AG04449 (cell line): ENCODE data around the gene CD276.

Experiments
- CTCF ChIA-PET: fragments of 350-600 bp; formaldehyde crosslinking; extraction: SDS; loops from one replicate; lab custom pipeline; 2021; ENCODE audit warnings: antibody characterized with exemption; lab: Yijun Ruan, JAX
- POLR2A ChIA-PET: fragments of 400-600, 350-600 bp; formaldehyde crosslinking; extraction: SDS; loops from one replicate; lab custom pipeline; 2020; ENCODE audit warnings: antibody characterized with exemption, inconsistent platforms; lab: Yijun Ruan, JAX
- DNase-seq: peaks from one replicate; pipeline ENCODE4 v3.0.0-alpha.2; 2010; ENCODE audit warnings: low read depth, low spot score
- H3K4me3 ChIP-seq: 2 replicates; pipeline ENCODE4 v1.5.1; 2011; ENCODE audit warnings: low read depth, mild to moderate bottlenecking, control low read depth, low read length
- CTCF ChIP-seq: IDR thresholded peaks from one replicate; pipeline ENCODE4 v1.5.1; 2011; ENCODE audit warnings: mild to moderate bottlenecking, moderate library complexity, low read length, control low read depth, inconsistent platforms; ENCODE audit not compliant: insufficient read depth; ENCODE audit errors: missing control alignments

The CD276 gene

GRCh38 chr15:73757571-73757970 lies 73.4 kb downstream of the CD276 start:
- DNase-seq, result no peak
- ChIA-PET POLR2A (no interaction called here), CTCF (interaction anchor here (0.6 to 1.5 kb wide), 3 partner anchors 108 to 140 kb away, joined by 3 to 5 read pairs (median 3); no protein-coding TSS in a partner anchor)
- no peak overlapping the region for H3K4me3 ChIP-seq
- TF ChIP-seq CTCF, result no peak

- no peak for TF ChIP-seq CTCF
- POLR2A ChIA-PET, result no interaction called here
- no peak for DNase-seq
- CTCF ChIA-PET, result no interaction called here
- no peak overlapping the region for H3K4me3 ChIP-seq
Observed at GRCh38 chr15:73758461-73758860, 74.3 kb downstream of the CD276 start.

- H3K4me3 ChIP-seq, result no peak overlapping the region
- DNase-seq, result no peak
- POLR2A ChIA-PET, result no interaction called here
- CTCF ChIA-PET, result no interaction called here
- no peak for TF ChIP-seq CTCF
Observed at GRCh38 chr15:73760330-73761329, 76.4 kb downstream of the CD276 start.

GRCh38 chr15:73763931-73764330 lies 79.7 kb downstream of the CD276 start:
- no peak overlapping the region for H3K4me3 ChIP-seq
- POLR2A ChIA-PET, result no interaction called here
- CTCF ChIA-PET, result no interaction called here
- TF ChIP-seq CTCF, result no peak
- no peak for DNase-seq
